ENCODE measurements around the gene RDH8. TPM values are rescaled to one million over a fixed set of nuclear protein-coding genes. Genes with fewer than 3 reads are reported as not detected.

Gene RDH8
- total and polyA plus RNA-seq, 2 of the 4 experiments (the other 2 are of a cell fraction), result 0.18 TPM; not detected in 1

DNA sequence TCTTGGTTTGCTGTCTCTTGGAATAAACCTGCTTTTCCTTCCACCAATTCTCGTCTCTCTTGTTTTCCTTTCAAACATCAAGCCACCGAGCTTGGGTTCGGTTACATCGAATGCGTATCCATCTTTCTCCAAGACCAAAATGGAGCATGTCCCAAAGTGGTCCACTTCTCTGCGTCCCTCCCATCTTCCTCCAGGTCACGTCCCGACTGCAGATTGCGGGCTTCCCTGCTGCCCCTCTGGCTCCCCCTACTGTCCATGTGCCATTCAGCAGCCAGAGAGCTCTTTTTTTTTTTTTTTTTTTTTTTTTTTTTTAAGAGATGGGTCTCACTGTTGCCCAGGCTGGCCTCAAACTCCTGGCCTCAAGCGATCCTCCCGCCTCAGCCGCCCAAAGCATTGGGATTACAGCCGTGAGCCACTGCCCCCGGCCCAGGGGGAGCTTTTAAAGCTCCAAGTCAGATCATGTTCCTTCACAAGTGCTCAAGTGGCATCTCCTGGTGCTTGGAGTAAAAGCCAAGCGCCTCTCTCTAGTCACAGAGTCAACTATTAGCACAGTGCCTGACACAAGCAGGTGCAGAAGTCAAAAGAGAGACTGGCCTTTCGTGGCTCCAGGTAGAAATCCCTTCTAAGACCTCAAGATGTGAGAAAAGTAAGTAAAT lies 13.0 kb upstream of the RDH8 start (continued):
- TF ChIP-seq RCOR1 (IDR thresholded peaks at IDR 0.05; ENCODE audit: insufficient replicate concordance, low read length) (no peak), MXI1 (IDR thresholded peaks at IDR 0.05; ENCODE audit: borderline replicate concordance, low read depth, low read length) (no peak)

DNA sequence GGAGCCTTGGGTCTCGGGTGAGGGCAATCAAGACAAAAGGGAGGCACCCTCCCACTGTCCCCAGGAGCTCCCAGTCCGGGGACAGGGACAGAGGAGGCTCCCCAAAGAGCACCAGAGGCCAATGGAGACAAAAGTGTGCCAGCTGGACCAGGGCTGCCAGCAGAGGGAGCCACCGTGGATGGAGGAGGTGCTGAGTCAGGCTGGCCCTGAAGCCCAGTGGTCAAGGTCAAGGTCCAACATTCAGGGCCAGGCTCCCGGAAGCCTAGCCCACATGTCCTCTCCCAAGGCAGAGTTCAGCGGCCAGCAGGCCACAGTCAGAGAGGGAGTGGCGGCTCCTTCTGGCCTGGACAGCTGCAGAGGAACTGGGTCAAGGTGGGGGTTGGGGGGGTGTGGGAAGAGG lies 11.4 kb upstream of the RDH8 start:
- no peak for ATAC-seq (ENCODE audit: low read depth)
- Histone ChIP-seq H3K27me3 (ENCODE audit: control insufficient read depth, insufficient read depth, low read length) (no peaks in the 10 kb centered on the region), H2AK9ac (replicated peaks; ENCODE audit: low read depth, low read length, poor library complexity) (peak overlapping the region; percentile 24), H2AK5ac (ENCODE audit: low read depth, low read length) (no peak overlapping the region; the same call in 1 of the 2 replicates), H3K18ac (ENCODE audit: low read depth, low read length) (no peak overlapping the region), H3K4me2 (ENCODE audit: low read depth, low read length) (no peak overlapping the region), H4K20me1 (ENCODE audit: insufficient read depth, low read length) (no peaks in the 10 kb centered on the region), H2AFZ (replicated peaks; ENCODE audit: low read length, poor library complexity) (peak overlapping the region; percentile 58), H4K5ac (ENCODE audit: low read depth, low read length) (no peak overlapping the region), H3K9me3 (ENCODE audit: control insufficient read depth, insufficient read depth, low read length) (no peaks in the 10 kb centered on the region), H3K23ac (ENCODE audit: low read depth, low read length) (no peak overlapping the region), H3K4me3 (ENCODE audit: insufficient read depth, low read depth, low read length) (no peak overlapping the region), H3K14ac (replicated peaks; ENCODE audit: low read depth, low read length) (no peak overlapping the region), H3K27ac (ENCODE audit: insufficient read depth, low read length) (no peak overlapping the region), H4K8ac (ENCODE audit: low read depth in 2 of 2, low read length in 2 of 2) (no peak overlapping the region), H3K56ac (ENCODE audit: extremely low read depth, insufficient read depth, low read length) (no peak overlapping the region), H2BK20ac (ENCODE audit: low read depth, low read length) (no peak overlapping the region), H4K91ac (ENCODE audit: insufficient read depth, low read depth, low read length) (no peak overlapping the region), H3K4me1 (ENCODE audit: control insufficient read depth, insufficient read depth, low read length) (peaks cover 2% of the 10 kb centered on the region; the same call in 1 of the 2 replicates), H3K9me1 (ENCODE audit: insufficient read depth, low read length) (peaks cover 10% of the 10 kb centered on the region; the same call in 1 of the 2 replicates), H2BK120ac (ENCODE audit: low read depth, low read length) (no peak overlapping the region), H3K9ac (ENCODE audit: low read depth, low read length) (no peak overlapping the region), H3K4ac (ENCODE audit: low read depth, low read length) (no peak overlapping the region; the same call in 1 of the 2 replicates), H3K79me1 (ENCODE audit: low read depth in 1 of 2, low read length in 2 of 2) (no peaks in the 10 kb centered on the region; a peak in 1 of 4 replicates), H2BK15ac (ENCODE audit: low read depth, low read length) (no peak overlapping the region), H2BK5ac (ENCODE audit: low read depth, low read length, poor library complexity, severe bottlenecking) (no peak overlapping the region), H3K36me3 (ENCODE audit: control insufficient read depth, insufficient read depth, low read length) (peaks cover 4% of the 10 kb centered on the region)
- in situ Hi-C loops (cut with MboI; ENCODE audit: low sequenced_read_pairs), result loop anchor here (5.0 kb wide), 1 partner anchor 65 kb away; the partner anchor contains the start of gene OLFM2
- no peak for DNase-seq
- no CpG with 5 or more reads among the region's 6 CpGs for WGBS, 2 experiments (ENCODE audit: extremely low coverage in 2 of 2, insufficient read length in 1 of 2)
- dilution Hi-C loops (cut with HindIII; ENCODE audit: low sequenced_read_pairs, unreplicated experiment), result no loop called here
- POLR2A ChIA-PET (ENCODE audit: unreplicated experiment), result no interaction called here
- TF ChIP-seq RFX5 (IDR thresholded peaks at IDR 0.05; ENCODE audit: low read depth, low read length) (no peak), MAFK (IDR thresholded peaks at IDR 0.05; ENCODE audit: low read depth, low read length) (peak; percentile 44; the same call in 1 of the 2 replicates), FOS (IDR thresholded peaks at IDR 0.05; ENCODE audit: low read depth, low read length) (no peak), RAD21 (IDR thresholded peaks at IDR 0.05; ENCODE audit: low read length) (peak; percentile 28; the same call in 1 of the 2 replicates), BHLHE40 (IDR thresholded peaks at IDR 0.05; ENCODE audit: low read depth, low read length) (no peak), MAZ (IDR thresholded peaks at IDR 0.05; ENCODE audit: borderline replicate concordance, low read depth, low read length) (peak; percentile 22; the same call in 1 of the 2 replicates), NFE2L2 (IDR thresholded peaks at IDR 0.05; ENCODE audit: low read depth, low read length) (peak; percentile 28; the same call in 1 of the 2 replicates), SMC3 (IDR thresholded peaks at IDR 0.05; ENCODE audit: low read depth, low read length) (peak; percentile 47; the same call in 1 of the 2 replicates)
- TF ChIP-seq, protein P1, sequence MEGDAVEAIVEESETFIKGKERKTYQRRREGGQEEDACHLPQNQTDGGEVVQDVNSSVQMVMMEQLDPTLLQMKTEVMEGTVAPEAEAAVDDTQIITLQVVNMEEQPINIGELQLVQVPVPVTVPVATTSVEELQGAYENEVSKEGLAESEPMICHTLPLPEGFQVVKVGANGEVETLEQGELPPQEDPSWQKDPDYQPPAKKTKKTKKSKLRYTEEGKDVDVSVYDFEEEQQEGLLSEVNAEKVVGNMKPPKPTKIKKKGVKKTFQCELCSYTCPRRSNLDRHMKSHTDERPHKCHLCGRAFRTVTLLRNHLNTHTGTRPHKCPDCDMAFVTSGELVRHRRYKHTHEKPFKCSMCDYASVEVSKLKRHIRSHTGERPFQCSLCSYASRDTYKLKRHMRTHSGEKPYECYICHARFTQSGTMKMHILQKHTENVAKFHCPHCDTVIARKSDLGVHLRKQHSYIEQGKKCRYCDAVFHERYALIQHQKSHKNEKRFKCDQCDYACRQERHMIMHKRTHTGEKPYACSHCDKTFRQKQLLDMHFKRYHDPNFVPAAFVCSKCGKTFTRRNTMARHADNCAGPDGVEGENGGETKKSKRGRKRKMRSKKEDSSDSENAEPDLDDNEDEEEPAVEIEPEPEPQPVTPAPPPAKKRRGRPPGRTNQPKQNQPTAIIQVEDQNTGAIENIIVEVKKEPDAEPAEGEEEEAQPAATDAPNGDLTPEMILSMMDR (conservative IDR thresholded peaks at IDR 0.05; ENCODE audit: low read depth, low read length), result peak; percentile 41
- intact Hi-C loops (cut with micrococcal nuclease), result loop anchor here (2.0 kb wide), 1 partner anchor 25 kb away; no protein-coding TSS in a partner anchor
- CTCF ChIA-PET, result interaction anchor here (1.7 to 3.9 kb wide), 4 partner anchors 14 to 56 kb away, joined by 6 to 16 read pairs (median 10); no protein-coding TSS in a partner anchor
- BruUV-seq (replicated peaks), result no TSS peak
